ENCODE data around the gene SAMD1. TPM values are rescaled to one million over a fixed set of nuclear protein-coding genes. Genes with fewer than 3 reads are reported as not detected.

The SAMD1 gene
- total RNA-seq, 1 donor from 2014 or later: 67.2 TPM

DNA sequence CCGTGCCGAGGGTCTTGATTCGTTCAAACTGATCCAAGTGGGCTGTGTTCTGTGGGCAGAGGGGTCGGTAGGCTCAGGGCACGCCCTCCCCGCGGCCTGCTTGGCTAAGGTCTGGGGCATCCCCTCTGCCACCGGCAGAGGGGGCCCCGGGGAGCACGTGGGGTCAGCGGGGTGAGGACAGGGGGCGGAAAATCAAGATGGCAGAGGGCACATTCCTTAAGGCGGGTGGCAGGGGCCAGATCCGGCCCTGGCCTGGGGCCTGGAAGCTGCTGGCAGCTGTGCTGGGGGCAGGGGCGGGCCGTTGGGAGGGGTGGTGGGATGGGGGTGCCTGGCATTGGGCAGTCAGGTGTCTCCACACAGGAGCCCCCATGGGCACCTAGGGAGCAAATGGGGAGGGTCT is 16.3 kb upstream of the SAMD1 start:
- Mint-ChIP-seq H3K36me3 (ENCODE audit: low read depth) (peaks cover 2% of the 10 kb centered on the region), H3K4me1 (no peaks in the 10 kb centered on the region), H3K9me3 (no peaks in the 10 kb centered on the region), H3K4me3 (no peak overlapping the region), H3K27me3 (ENCODE audit: low read depth) (no peaks in the 10 kb centered on the region), H3K27ac (ENCODE audit: unreplicated experiment) (no peak overlapping the region)
- TF ChIP-seq, protein P1, sequence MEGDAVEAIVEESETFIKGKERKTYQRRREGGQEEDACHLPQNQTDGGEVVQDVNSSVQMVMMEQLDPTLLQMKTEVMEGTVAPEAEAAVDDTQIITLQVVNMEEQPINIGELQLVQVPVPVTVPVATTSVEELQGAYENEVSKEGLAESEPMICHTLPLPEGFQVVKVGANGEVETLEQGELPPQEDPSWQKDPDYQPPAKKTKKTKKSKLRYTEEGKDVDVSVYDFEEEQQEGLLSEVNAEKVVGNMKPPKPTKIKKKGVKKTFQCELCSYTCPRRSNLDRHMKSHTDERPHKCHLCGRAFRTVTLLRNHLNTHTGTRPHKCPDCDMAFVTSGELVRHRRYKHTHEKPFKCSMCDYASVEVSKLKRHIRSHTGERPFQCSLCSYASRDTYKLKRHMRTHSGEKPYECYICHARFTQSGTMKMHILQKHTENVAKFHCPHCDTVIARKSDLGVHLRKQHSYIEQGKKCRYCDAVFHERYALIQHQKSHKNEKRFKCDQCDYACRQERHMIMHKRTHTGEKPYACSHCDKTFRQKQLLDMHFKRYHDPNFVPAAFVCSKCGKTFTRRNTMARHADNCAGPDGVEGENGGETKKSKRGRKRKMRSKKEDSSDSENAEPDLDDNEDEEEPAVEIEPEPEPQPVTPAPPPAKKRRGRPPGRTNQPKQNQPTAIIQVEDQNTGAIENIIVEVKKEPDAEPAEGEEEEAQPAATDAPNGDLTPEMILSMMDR (conservative IDR thresholded peaks at IDR 0.05): no peak
- DNase-seq (ENCODE audit: low read depth, low spot score): no peak

DNA sequence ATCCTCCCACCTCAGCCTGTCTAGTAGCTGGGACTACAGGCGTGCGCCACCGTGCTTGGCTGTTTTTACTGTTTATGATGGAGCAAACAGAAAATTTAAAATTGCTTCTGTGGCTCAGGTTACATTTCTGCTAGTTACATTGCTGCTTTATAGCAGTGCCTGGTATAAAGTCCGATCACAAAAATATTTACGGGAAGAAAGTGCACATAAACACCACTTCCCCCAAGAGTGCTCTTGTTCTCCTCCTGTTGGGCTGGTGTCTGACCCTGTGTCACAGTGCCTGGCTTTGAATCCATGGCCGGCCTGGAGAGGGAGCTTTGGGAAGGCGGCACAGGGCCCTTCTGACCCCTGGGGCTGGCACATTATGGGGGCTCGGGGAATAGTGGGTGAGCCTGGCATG is 15.1 kb upstream of the SAMD1 start:
- Mint-ChIP-seq H3K9me3 (no peaks in the 10 kb centered on the region), H3K4me1 (no peaks in the 10 kb centered on the region), H3K27ac (ENCODE audit: unreplicated experiment) (no peak overlapping the region), H3K4me3 (no peak overlapping the region), H3K36me3 (ENCODE audit: low read depth) (peaks cover 6% of the 10 kb centered on the region), H3K27me3 (ENCODE audit: low read depth) (no peaks in the 10 kb centered on the region)
- TF ChIP-seq, protein P1 (conservative IDR thresholded peaks at IDR 0.05): no peak
- DNase-seq (ENCODE audit: low read depth, low spot score): no peak

DNA sequence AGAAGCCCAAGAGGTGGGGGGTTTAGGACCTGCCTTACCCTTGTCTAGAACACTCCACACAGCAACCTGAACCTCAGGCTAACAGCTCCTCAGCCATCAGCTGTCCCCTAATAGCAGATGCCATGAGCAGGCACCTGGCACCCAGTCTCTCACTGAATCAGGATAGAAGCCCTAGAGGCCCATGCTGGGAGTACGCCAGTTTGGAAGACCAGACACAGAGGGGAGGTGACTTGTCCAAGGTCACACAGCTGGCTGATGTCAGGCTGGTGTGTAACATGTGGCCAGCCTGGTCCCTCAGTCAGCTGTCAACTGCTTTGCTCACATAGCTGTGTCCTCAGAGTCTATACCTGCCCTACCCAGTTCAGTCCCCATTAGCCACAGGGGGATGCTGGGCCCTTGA is 12.8 kb upstream of the SAMD1 start:
- Mint-ChIP-seq H3K27me3 (ENCODE audit: low read depth) (no peaks in the 10 kb centered on the region), H3K36me3 (ENCODE audit: low read depth) (peaks cover 6% of the 10 kb centered on the region), H3K9me3 (no peaks in the 10 kb centered on the region), H3K4me3 (no peak overlapping the region), H3K4me1 (no peaks in the 10 kb centered on the region), H3K27ac (ENCODE audit: unreplicated experiment) (no peak overlapping the region)
- no peak for DNase-seq (ENCODE audit: low read depth, low spot score)
- TF ChIP-seq, protein P1 (conservative IDR thresholded peaks at IDR 0.05): no peak

DNA sequence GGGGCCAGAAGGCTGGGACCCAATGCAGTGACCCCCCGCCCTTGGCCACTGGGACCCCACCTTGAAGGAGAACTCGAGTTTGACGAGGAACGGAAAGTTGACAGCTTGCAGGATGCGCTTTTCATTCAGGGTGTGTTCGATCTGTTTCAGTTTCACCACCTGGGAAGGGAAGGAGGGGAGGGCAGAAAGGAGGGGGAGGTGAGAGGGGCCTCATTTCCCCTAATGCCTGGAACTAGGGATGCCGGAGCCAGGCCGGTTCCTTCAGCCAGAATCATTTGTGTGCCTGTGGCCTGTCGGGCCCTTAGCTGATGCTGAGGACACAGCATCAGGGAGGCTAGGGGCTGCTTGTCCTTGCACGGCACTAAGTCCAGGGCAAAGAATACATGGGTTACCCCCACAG is 12.2 kb upstream of the SAMD1 start:
- no peaks in the 10 kb centered on the region for H3K9me3 Mint-ChIP-seq
- no peaks in the 10 kb centered on the region for H3K4me1 Mint-ChIP-seq
- H3K4me3 Mint-ChIP-seq: no peak overlapping the region
- TF ChIP-seq, protein P1 (conservative IDR thresholded peaks at IDR 0.05): no peak
- no peaks in the 10 kb centered on the region for H3K27me3 Mint-ChIP-seq (ENCODE audit: low read depth)
- H3K27ac Mint-ChIP-seq (ENCODE audit: unreplicated experiment): no peak overlapping the region
- peaks cover 7% of the 10 kb centered on the region for H3K36me3 Mint-ChIP-seq (ENCODE audit: low read depth)
- no peak for DNase-seq (ENCODE audit: low read depth, low spot score)

DNA sequence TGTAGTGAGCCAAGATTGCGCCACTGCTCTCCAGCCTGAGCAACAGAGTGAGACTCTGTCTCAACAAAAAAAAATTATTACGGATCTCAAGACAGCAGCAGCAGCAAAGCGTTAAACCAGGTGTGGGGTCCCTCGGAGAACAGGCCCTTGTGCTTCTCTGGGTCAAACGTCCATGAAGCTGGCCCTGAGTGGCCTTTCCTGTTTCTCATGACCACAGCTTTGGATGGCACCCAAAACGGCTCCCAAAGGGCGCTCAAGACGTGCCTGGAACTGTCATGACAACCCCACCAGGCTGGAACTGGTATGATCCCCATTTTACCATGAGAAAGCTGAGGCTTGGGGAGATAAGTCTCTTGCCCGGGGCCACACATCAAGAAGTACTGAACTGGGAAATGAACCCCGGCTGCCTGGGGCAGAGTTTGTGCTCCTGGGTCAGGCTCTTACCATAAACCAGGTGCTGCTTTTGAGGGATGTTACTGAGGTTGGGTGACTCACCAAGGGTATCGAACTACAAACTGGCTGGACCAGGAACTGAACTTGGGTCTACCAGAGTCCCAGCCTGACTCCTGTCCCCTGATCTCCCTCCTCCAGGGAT is 11.6 kb upstream of the SAMD1 start:
- TF ChIP-seq, protein P1 (conservative IDR thresholded peaks at IDR 0.05): no peak
- H3K9me3 Mint-ChIP-seq: no peaks in the 10 kb centered on the region
- no peaks in the 10 kb centered on the region for H3K4me1 Mint-ChIP-seq
- DNase-seq (ENCODE audit: low read depth, low spot score): no peak
- H3K36me3 Mint-ChIP-seq (ENCODE audit: low read depth): peaks cover 9% of the 10 kb centered on the region
- H3K4me3 Mint-ChIP-seq: no peak overlapping the region
- H3K27ac Mint-ChIP-seq (ENCODE audit: unreplicated experiment): no peak overlapping the region
- H3K27me3 Mint-ChIP-seq (ENCODE audit: low read depth): no peaks in the 10 kb centered on the region

All from neural crest cell (in vitro differentiated cells).